EL (cell line): ENCODE measurements around the gene HBA1.
"Not testable (repeated sequence)": the region's sequence is repeated elsewhere in the genome, so short reads cannot be mapped to it uniquely, and the experiment has no call there.

Source experiments
- DNase-seq: peaks from one replicate; pipeline ENCODE4 v3.0.0-alpha.2; 2016

HBA1 gene

GRCh38 chr16:211631-212180 is 35.2 kb downstream of the HBA1 start:
- DNase-seq, result not testable (repeated sequence)

GRCh38 chr16:212999-213398 is 36.5 kb downstream of the HBA1 start:
- no peak for DNase-seq

- no peak for DNase-seq
Observed at GRCh38 chr16:220021-220420, 43.5 kb downstream of the HBA1 start.
